ENCODE measurements around the gene SCRG1. TPM values are rescaled to one million over a fixed set of nuclear protein-coding genes. Genes with fewer than 3 reads are reported as not detected.

Gene SCRG1
- total and polyA plus RNA-seq, 3 experiments from 2014 or later = not detected

DNA sequence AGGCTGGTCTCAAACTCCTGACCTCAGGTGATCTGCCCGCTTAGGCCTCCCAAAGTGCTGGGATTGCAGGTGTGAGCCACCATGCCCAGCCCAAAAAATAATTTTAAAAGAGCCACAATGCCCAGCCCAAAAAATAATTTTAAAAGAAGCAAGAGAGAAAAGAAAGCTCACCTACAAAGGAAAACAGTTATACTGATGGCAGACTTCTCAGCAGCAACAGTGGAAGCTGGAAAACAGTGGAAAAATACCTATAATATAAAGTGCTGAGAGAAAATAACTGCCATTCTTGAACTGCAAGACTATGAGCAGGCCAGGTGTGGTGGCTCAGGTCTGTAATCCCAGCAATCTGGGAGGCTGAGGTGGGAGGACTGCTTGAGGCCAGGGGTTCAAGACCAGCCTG, 51.4 kb downstream of the SCRG1 start:
- CTCF ChIA-PET = interaction anchor here (1.2 to 1.5 kb wide), 2 partner anchors 14 to 46 kb away, joined by 4 read pairs; partner anchors contain the start of gene HMGB2
- H3K27ac ChIP-seq (ENCODE audit: low read depth, low read length) = no peak overlapping the region
- POLR2A ChIA-PET = no interaction called here
- no peaks in the 10 kb centered on the region for H3K36me3 ChIP-seq (ENCODE audit: insufficient read depth, low read length)
- Mint-ChIP-seq H3K4me3 (no peak overlapping the region), H3K36me3 (peaks cover 0 to 3% (median 0%) of the 10 kb centered on the region in 3 donors), H3K9me3 (no peaks in the 10 kb centered on the region), H3K4me1 (no peaks in the 10 kb centered on the region), H3K27ac (no peak overlapping the region), H3K27me3 (peaks cover 3 to 12% of the 10 kb centered on the region in 2 donors)
- no peaks in the 10 kb centered on the region for H3K4me1 ChIP-seq (ENCODE audit: insufficient read depth, low read length)
- no peaks in the 10 kb centered on the region for H3K9me3 ChIP-seq (ENCODE audit: low read length)
- no peaks in the 10 kb centered on the region for H3K27me3 ChIP-seq (ENCODE audit: insufficient read depth, low read length, poor library complexity, severe bottlenecking)
- no peak for DNase-seq
- H3K4me3 ChIP-seq (ENCODE audit: low read length) = no peak overlapping the region

- POLR2A ChIA-PET = interaction anchor here (1.0 to 1.6 kb wide), 2 partner anchors 10 to 11 kb away, joined by 3 to 4 read pairs; partner anchors contain the start of gene HMGB2
- Mint-ChIP-seq H3K9me3 (no peaks in the 10 kb centered on the region), H3K27ac (no peak overlapping the region), H3K4me3 (no peak overlapping the region), H3K36me3 (peaks cover 0 to 3% (median 0%) of the 10 kb centered on the region in 3 donors), H3K4me1 (no peaks in the 10 kb centered on the region), H3K27me3 (peaks cover 5 to 12% of the 10 kb centered on the region in 2 donors)
- Histone ChIP-seq H3K4me1 (ENCODE audit: insufficient read depth, low read length) (no peaks in the 10 kb centered on the region), H3K9me3 (ENCODE audit: low read length) (no peaks in the 10 kb centered on the region), H3K36me3 (ENCODE audit: insufficient read depth, low read length) (no peaks in the 10 kb centered on the region), H3K27me3 (ENCODE audit: insufficient read depth, low read length, poor library complexity, severe bottlenecking) (no peaks in the 10 kb centered on the region), H3K27ac (ENCODE audit: low read depth, low read length) (no peak overlapping the region), H3K4me3 (ENCODE audit: low read length) (no peak overlapping the region)
- no peak for DNase-seq
- CTCF ChIA-PET = interaction anchor here (0.9 to 1.6 kb wide), 5 partner anchors 9 to 44 kb away, joined by 3 to 5 read pairs (median 3); no protein-coding TSS in a partner anchor
Measured at GRCh38 chr4:173346074-173346473, 52.8 kb downstream of the SCRG1 start.

GRCh38 chr4:173345648-173346047, 53.3 kb downstream of the SCRG1 start:
- POLR2A ChIA-PET = interaction anchor here (1.0 to 1.6 kb wide), 3 partner anchors 11 to 25 kb away, joined by 3 to 4 read pairs (median 3); partner anchors contain the start of genes HMGB2 and SAP30
- CTCF ChIA-PET = interaction anchor here (1.1 to 1.6 kb wide), 3 partner anchors 10 to 26 kb away, joined by 3 to 5 read pairs (median 3); no protein-coding TSS in a partner anchor
- no peak overlapping the region for H3K4me3 ChIP-seq (ENCODE audit: low read length)
- H3K36me3 ChIP-seq (ENCODE audit: insufficient read depth, low read length) = no peaks in the 10 kb centered on the region
- peaks cover 0 to 3% (median 0%) of the 10 kb centered on the region in 3 donors for H3K36me3 Mint-ChIP-seq
- no peak overlapping the region for H3K27ac ChIP-seq (ENCODE audit: low read depth, low read length)
- H3K27me3 ChIP-seq (ENCODE audit: insufficient read depth, low read length, poor library complexity, severe bottlenecking) = no peaks in the 10 kb centered on the region
- no peaks in the 10 kb centered on the region for H3K4me1 Mint-ChIP-seq
- peaks cover 5 to 12% of the 10 kb centered on the region in 2 donors for H3K27me3 Mint-ChIP-seq
- no peaks in the 10 kb centered on the region for H3K4me1 ChIP-seq (ENCODE audit: insufficient read depth, low read length)
- H3K9me3 ChIP-seq (ENCODE audit: low read length) = no peaks in the 10 kb centered on the region
- no peak for DNase-seq
- no peak overlapping the region for H3K4me3 Mint-ChIP-seq
- no peaks in the 10 kb centered on the region for H3K9me3 Mint-ChIP-seq
- H3K27ac Mint-ChIP-seq = no peak overlapping the region

GRCh38 chr4:173343832-173344397, 55.0 kb downstream of the SCRG1 start:
- Histone ChIP-seq H3K27ac (ENCODE audit: low read depth, low read length) (no peak overlapping the region), H3K4me1 (ENCODE audit: insufficient read depth, low read length) (no peaks in the 10 kb centered on the region), H3K9me3 (ENCODE audit: low read length) (no peaks in the 10 kb centered on the region), H3K27me3 (ENCODE audit: insufficient read depth, low read length, poor library complexity, severe bottlenecking) (no peaks in the 10 kb centered on the region), H3K4me3 (ENCODE audit: low read length) (no peak overlapping the region), H3K36me3 (ENCODE audit: insufficient read depth, low read length) (no peaks in the 10 kb centered on the region)
- H3K4me3 Mint-ChIP-seq = no peak overlapping the region
- H3K9me3 Mint-ChIP-seq = no peaks in the 10 kb centered on the region
- ChIA-PET CTCF (no interaction called here), POLR2A (no interaction called here)
- H3K4me1 Mint-ChIP-seq = no peaks in the 10 kb centered on the region
- H3K36me3 Mint-ChIP-seq = peaks cover 0 to 3% (median 0%) of the 10 kb centered on the region in 3 donors
- peaks cover 5 to 10% of the 10 kb centered on the region in 2 donors for H3K27me3 Mint-ChIP-seq
- no peak for DNase-seq
- H3K27ac Mint-ChIP-seq = no peak overlapping the region

- CTCF ChIA-PET = no interaction called here
- no peaks in the 10 kb centered on the region for H3K9me3 ChIP-seq (ENCODE audit: low read length)
- peaks cover 13% of the 10 kb centered on the region for H3K4me1 ChIP-seq (ENCODE audit: insufficient read depth, low read length)
- H3K9me3 Mint-ChIP-seq = no peaks in the 10 kb centered on the region
- no peaks in the 10 kb centered on the region for H3K36me3 ChIP-seq (ENCODE audit: insufficient read depth, low read length)
- peaks cover 0 to 23% (median 0%) of the 10 kb centered on the region in 3 donors for H3K36me3 Mint-ChIP-seq
- POLR2A ChIA-PET = no interaction called here
- H3K4me3 ChIP-seq (ENCODE audit: low read length) = no peak overlapping the region
- no peaks in the 10 kb centered on the region for H3K27me3 ChIP-seq (ENCODE audit: insufficient read depth, low read length, poor library complexity, severe bottlenecking)
- H3K27me3 Mint-ChIP-seq = peaks cover 1 to 4% of the 10 kb centered on the region in 2 donors
- peak overlapping the region in 1 of 7 donors; percentile 18 for H3K4me3 Mint-ChIP-seq
- peaks cover 16 to 23% (median 17%) of the 10 kb centered on the region in 3 donors for H3K4me1 Mint-ChIP-seq
- no peak for DNase-seq
- H3K27ac Mint-ChIP-seq = no peak overlapping the region
- no peak overlapping the region for H3K27ac ChIP-seq (ENCODE audit: low read depth, low read length)
Measured at GRCh38 chr4:173337463-173337862, 61.5 kb downstream of the SCRG1 start.

DNA sequence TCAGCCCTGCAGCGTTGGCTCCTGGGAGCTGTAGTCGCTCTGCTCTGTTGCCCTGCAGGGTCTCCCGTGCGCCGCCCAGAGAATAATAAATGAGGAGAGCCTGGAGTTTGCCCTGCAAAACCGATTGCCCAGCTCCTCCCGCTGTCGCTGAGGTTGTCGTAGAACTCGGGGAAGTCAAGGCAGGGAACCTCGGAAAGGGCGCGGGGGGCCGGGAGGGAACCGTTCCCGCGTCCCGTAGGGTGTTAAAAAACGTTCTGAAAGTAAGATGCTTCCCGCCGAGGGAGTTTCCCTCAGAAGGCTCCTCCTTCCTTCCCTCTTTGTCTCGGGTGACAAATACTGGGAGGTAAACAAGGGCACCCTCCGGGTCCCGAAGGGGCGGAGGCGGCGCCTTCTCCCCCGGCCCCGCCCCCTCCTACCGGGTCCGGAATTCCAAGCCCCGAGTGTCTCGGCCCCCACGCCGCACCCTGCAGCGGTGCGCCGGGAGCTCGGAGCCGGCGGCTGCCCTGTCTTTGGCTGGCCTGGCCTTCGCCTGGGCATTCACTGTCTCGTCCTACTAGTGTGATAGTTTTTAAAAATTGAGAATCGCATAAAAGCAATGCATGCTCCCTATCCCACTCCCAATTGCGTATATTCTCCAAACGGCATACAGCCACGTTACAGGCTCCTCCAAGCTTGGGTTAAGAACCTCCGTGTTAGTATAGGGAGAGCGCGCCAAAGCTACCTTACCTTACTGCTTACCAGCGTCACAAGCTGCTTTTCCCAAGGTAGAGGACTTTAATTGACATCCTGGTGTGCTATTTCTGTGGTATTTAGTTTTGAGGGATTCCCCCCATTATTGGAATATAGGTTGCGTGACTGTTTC, 63.8 kb downstream of the SCRG1 start:
- H3K4me3 ChIP-seq (ENCODE audit: low read length) = peak overlapping the region; percentile 94
- Mint-ChIP-seq H3K36me3 (peaks cover 0 to 42% (median 3%) of the 10 kb centered on the region in 3 donors), H3K4me1 (peaks cover 27 to 39% (median 33%) of the 10 kb centered on the region in 3 donors), H3K9me3 (no peaks in the 10 kb centered on the region), H3K4me3 (peak overlapping the region; percentile 95 to 100 (median 98)), H3K27ac (peak overlapping the region; percentile 82 to 99 (median 96)), H3K27me3 (peaks cover 0 to 4% of the 10 kb centered on the region in 2 donors)
- peak overlapping the region; percentile 98 for H3K27ac ChIP-seq (ENCODE audit: low read depth, low read length)
- H3K27me3 ChIP-seq (ENCODE audit: insufficient read depth, low read length, poor library complexity, severe bottlenecking) = no peaks in the 10 kb centered on the region
- CTCF ChIA-PET = interaction anchor here (1.0 to 3.7 kb wide), 4 partner anchors 12 to 34 kb away, joined by 4 to 39 read pairs (median 5); partner anchors contain the start of gene SAP30
- H3K4me1 ChIP-seq (ENCODE audit: insufficient read depth, low read length) = peaks cover 22% of the 10 kb centered on the region
- no peaks in the 10 kb centered on the region for H3K9me3 ChIP-seq (ENCODE audit: low read length)
- H3K36me3 ChIP-seq (ENCODE audit: insufficient read depth, low read length) = no peaks in the 10 kb centered on the region
- POLR2A ChIA-PET = interaction anchor here (0.6 to 6.8 kb wide), 6 partner anchors 10 to 159 kb away, joined by 3 to 206 read pairs (median 4); partner anchors contain the start of gene SAP30
- DNase-seq = peak in 4 of 5 donors; percentile 2 to 48 (median 22)

Measured in CD8-positive, alpha-beta memory T cell (primary cell).